B cell (primary cell): ENCODE data around the gene NEUROG3. TPM values are rescaled to one million over a fixed set of nuclear protein-coding genes. Genes with fewer than 3 reads are reported as not detected.

Source experiments
- ATAC-seq: fragments of 200-7000 bp; cut with Tn5 transposase; one replicate; pipeline ENCODE4 v1.10.0; 2021; ENCODE audit warnings: low read depth, mild to moderate bottlenecking, moderate number of reproducible peaks, moderate library complexity
- CTCF ChIA-PET: fragments of 350-600 bp; sonication (Branson Sonifier 250); formaldehyde crosslinking; loops from one replicate; lab custom pipeline; 2021; ENCODE audit warnings: antibody characterized with exemption, inconsistent platforms; lab: Charles Lee
- POLR2A ChIA-PET: fragments of 350-600 bp; sonication (Branson Sonifier 250); formaldehyde crosslinking; loops from one replicate; lab custom pipeline; 2021; ENCODE audit warnings: antibody characterized with exemption; lab: Charles Lee
- DNase-seq: peaks from one replicate; pipeline ENCODE4 v3.0.0; 2013
- H2AFZ ChIP-seq: 2 replicates; pipeline ENCODE4 v1.6.1; 2012; ENCODE audit warnings: mild to moderate bottlenecking, low read depth, low read length; ENCODE audit not compliant: insufficient read depth, poor library complexity, severe bottlenecking
- H3K27ac ChIP-seq, 2 donors: 1 replicate in 1 of 2; 2 replicates in 1 of 2; pipeline ENCODE4 v1.5.1; 2012 to 2013; ENCODE audit warnings: low read length in 2 of 2, mild to moderate bottlenecking in 2 of 2, moderate library complexity in 1 of 2
- H3K27me3 ChIP-seq, 4 experiments: fragments of 200-600 bp in 1 of 4; sonication (generic) in 1 of 4; replicated peaks in 1 of 4; 1 replicate in 2 of 4; 2 replicates in 2 of 4; pipeline versions ENCODE4 v1.6.1 to v1.7.0; 2013 to 2016; ENCODE audit warnings: low read length in 3 of 4, mild to moderate bottlenecking in 2 of 4, mixed read lengths in 1 of 4, moderate library complexity in 1 of 4; ENCODE audit not compliant: insufficient read depth in 4 of 4, control insufficient read depth in 3 of 4; ENCODE audit errors: control extremely low read depth in 1 of 4
- H3K36me3 ChIP-seq, 2 experiments: replicated peaks in 1 of 2; 1 replicate in 1 of 2; 2 replicates in 1 of 2; pipeline versions ENCODE4 v1.6.1 to v1.7.1; 2013; ENCODE audit warnings: low read length in 1 of 2; ENCODE audit not compliant: insufficient read depth in 2 of 2, control insufficient read depth in 1 of 2; ENCODE audit errors: control extremely low read depth in 1 of 2, extremely low read depth in 1 of 2
- H3K4me1 ChIP-seq, 2 donors: fragments of 200-600 bp in 1 of 2; sonication (generic) in 1 of 2; 1 replicate in 1 of 2; 2 replicates in 1 of 2; pipeline versions ENCODE4 v1.5.1 to v1.6.1; 2013 to 2017; ENCODE audit warnings: low read length in 2 of 2; ENCODE audit not compliant: control insufficient read depth in 2 of 2, insufficient read depth in 2 of 2
- H3K4me2 ChIP-seq: replicated peaks from 2 replicates; pipeline ENCODE3; 2012; ENCODE audit warnings: mild to moderate bottlenecking, low read depth, low read length; ENCODE audit not compliant: poor library complexity, severe bottlenecking
- H3K4me3 ChIP-seq, 5 experiments: fragments of 200-600 bp in 1 of 5; sonication (generic) in 1 of 5; 1 replicate in 3 of 5; 2 replicates in 2 of 5; pipeline versions ENCODE4 v1.5.1 to v1.7.0; 2011 to 2016; ENCODE audit warnings: low read length in 4 of 5, mild to moderate bottlenecking in 4 of 5, low read depth in 2 of 5, control low read depth in 1 of 5, moderate library complexity in 1 of 5; ENCODE audit not compliant: insufficient read depth in 1 of 5; ENCODE audit errors: control extremely low read depth in 1 of 5, extremely low read depth in 1 of 5
- H3K79me2 ChIP-seq: fragments of 200-600 bp; sonication (generic); one replicate; pipeline ENCODE4 v1.6.0; 2016; ENCODE audit warnings: low read length; ENCODE audit not compliant: control insufficient read depth, insufficient read depth
- H3K9ac ChIP-seq: fragments of 200-600 bp; sonication (generic); 2 replicates; pipeline ENCODE4 v1.6.1; 2017; ENCODE audit warnings: mild to moderate bottlenecking, low read length, moderate library complexity
- H3K9me3 ChIP-seq, 3 donors: one replicate each; pipeline versions ENCODE4 v1.6.1 to v1.7.1; 2013; ENCODE audit warnings: low read length in 2 of 3; ENCODE audit not compliant: control insufficient read depth in 2 of 3, insufficient read depth in 1 of 3; ENCODE audit errors: control extremely low read depth in 1 of 3
- H4K20me1 ChIP-seq: 2 replicates; pipeline ENCODE4 v1.6.0; 2012; ENCODE audit warnings: mild to moderate bottlenecking, low read length; ENCODE audit not compliant: insufficient read depth, control insufficient read depth, poor library complexity, severe bottlenecking
- H3K27ac Mint-ChIP-seq: one replicate; pipeline ENCODE4 v1.8.0; 2021; ENCODE audit warnings: mixed read lengths
- H3K27me3 Mint-ChIP-seq: one replicate; pipeline ENCODE4 v1.8.0; 2021; ENCODE audit warnings: mixed read lengths
- H3K4me1 Mint-ChIP-seq: one replicate; pipeline ENCODE4 v1.8.0; 2021; ENCODE audit warnings: mixed read lengths
- H3K4me3 Mint-ChIP-seq: one replicate; pipeline ENCODE4 v1.8.0; 2021; ENCODE audit warnings: mixed read lengths
- H3K9me3 Mint-ChIP-seq: one replicate; pipeline ENCODE4 v1.8.0; 2022; ENCODE audit warnings: mixed read lengths; ENCODE audit not compliant: insufficient read depth
- CTCF ChIP-seq: fragments of 200-600 bp; IDR thresholded peaks from one replicate; pipeline ENCODE4 v1.8.0; 2022; ENCODE audit warnings: antibody characterized with exemption, mild to moderate bottlenecking
- EZH2 ChIP-seq: IDR thresholded peaks from 2 replicates; pipeline ENCODE4 v1.6.1; 2012; ENCODE audit warnings: borderline replicate concordance, low read depth, mild to moderate bottlenecking, moderate library complexity, low read length; ENCODE audit not compliant: insufficient read depth, poor library complexity, severe bottlenecking
- WGBS: methylation state at CpG from one replicate; pipeline ENCODE4 v1.1.5; 2013; ENCODE audit warnings: missing lambda C conversion rate; ENCODE audit not compliant: insufficient coverage; 5-methylcytosine and 5-hydroxymethylcytosine counted together
- intact Hi-C: fragments of 100-400 bp; cut with micrococcal nuclease; formaldehyde crosslinking; loops from one replicate; pipeline ENCODE4 v1.10.0; 2022
- polyA plus RNA-seq: library from polyadenylated mRNA; depleted of rRNA; stranded (reverse); fragments of >200 nt; gene quantifications from 2 replicates; pipeline ENCODE4 v1.2.3, GENCODE V29; 2012
- total RNA-seq, 2 donors: library from RNA; stranded (reverse); fragments of 120-200 nt in 1 of 2; gene quantifications; 1 replicate in 1 of 2; 2 replicates in 1 of 2; pipeline versions ENCODE4 v1.2.3 to v1.2.4, GENCODE V29; 2013 to 2022

Gene NEUROG3
- total and polyA plus RNA-seq, 2 donors (not counting 1 experiment from before 2014, with no cell fraction given): not detected

- CTCF ChIA-PET: no interaction called here
- no peak for DNase-seq
Measured at GRCh38 chr10:69584624-69585023, 11.4 kb upstream of the NEUROG3 start.

GRCh38 chr10:69583106-69583505 is 9.9 kb upstream of the NEUROG3 start:
- peaks cover 0 to 28% (median 11%) of the 10 kb centered on the region in 4 experiments for H3K27me3 ChIP-seq
- no peaks in the 10 kb centered on the region for H3K36me3 ChIP-seq
- H3K4me1 Mint-ChIP-seq: no peaks in the 10 kb centered on the region
- H3K9ac ChIP-seq: no peak overlapping the region
- ATAC-seq (no peak), DNase-seq (no peak)
- H3K79me2 ChIP-seq: no peaks in the 10 kb centered on the region
- POLR2A ChIA-PET: no interaction called here
- H3K9me3 ChIP-seq: no peaks in the 10 kb centered on the region
- H3K4me3 ChIP-seq: no peak overlapping the region
- H3K4me3 Mint-ChIP-seq: no peak overlapping the region
- H3K4me2 ChIP-seq: no peak overlapping the region
- H3K27ac Mint-ChIP-seq: no peak overlapping the region
- no peaks in the 10 kb centered on the region for H4K20me1 ChIP-seq
- no peak overlapping the region for H3K27ac ChIP-seq
- H2AFZ ChIP-seq: no peak overlapping the region
- CTCF ChIA-PET: no interaction called here
- 57% methylated on average over 1 of the region's 2 CpGs for WGBS
- H3K9me3 Mint-ChIP-seq: no peaks in the 10 kb centered on the region
- TF ChIP-seq EZH2 (no peak), CTCF (no peak)
- intact Hi-C loops: no loop called here
- H3K4me1 ChIP-seq: no peaks in the 10 kb centered on the region
- peaks cover 44% of the 10 kb centered on the region for H3K27me3 Mint-ChIP-seq

More at GRCh38 chr10:69584624-69585023, 11.4 kb upstream of the NEUROG3 start:
- H3K4me1 Mint-ChIP-seq: no peaks in the 10 kb centered on the region
- POLR2A ChIA-PET: no interaction called here
- Histone ChIP-seq H3K27me3 (peaks cover 0 to 18% (median 8%) of the 10 kb centered on the region in 4 experiments), H3K79me2 (no peaks in the 10 kb centered on the region), H3K36me3 (no peaks in the 10 kb centered on the region), H4K20me1 (no peaks in the 10 kb centered on the region), H3K4me3 (no peak overlapping the region), H3K4me1 (no peaks in the 10 kb centered on the region), H2AFZ (no peak overlapping the region), H3K27ac (no peak overlapping the region), H3K4me2 (no peak overlapping the region), H3K9me3 (no peaks in the 10 kb centered on the region), H3K9ac (no peak overlapping the region)
- intact Hi-C loops: no loop called here
- no peak for ATAC-seq
- no peak overlapping the region for H3K4me3 Mint-ChIP-seq
- H3K9me3 Mint-ChIP-seq: no peaks in the 10 kb centered on the region
- no peak for TF ChIP-seq EZH2
- no peak overlapping the region for H3K27ac Mint-ChIP-seq
- 92% methylated on average over 2 of the region's 3 CpGs for WGBS
- peaks cover 32% of the 10 kb centered on the region for H3K27me3 Mint-ChIP-seq
